ENCODE measurements around the gene AGAP1. TPM values are rescaled to one million over a fixed set of nuclear protein-coding genes. Genes with fewer than 3 reads are reported as not detected.

Gene AGAP1
- total and polyA plus RNA-seq, 7 donors: 10.8 to 42.7 (median 18.6) TPM

DNA sequence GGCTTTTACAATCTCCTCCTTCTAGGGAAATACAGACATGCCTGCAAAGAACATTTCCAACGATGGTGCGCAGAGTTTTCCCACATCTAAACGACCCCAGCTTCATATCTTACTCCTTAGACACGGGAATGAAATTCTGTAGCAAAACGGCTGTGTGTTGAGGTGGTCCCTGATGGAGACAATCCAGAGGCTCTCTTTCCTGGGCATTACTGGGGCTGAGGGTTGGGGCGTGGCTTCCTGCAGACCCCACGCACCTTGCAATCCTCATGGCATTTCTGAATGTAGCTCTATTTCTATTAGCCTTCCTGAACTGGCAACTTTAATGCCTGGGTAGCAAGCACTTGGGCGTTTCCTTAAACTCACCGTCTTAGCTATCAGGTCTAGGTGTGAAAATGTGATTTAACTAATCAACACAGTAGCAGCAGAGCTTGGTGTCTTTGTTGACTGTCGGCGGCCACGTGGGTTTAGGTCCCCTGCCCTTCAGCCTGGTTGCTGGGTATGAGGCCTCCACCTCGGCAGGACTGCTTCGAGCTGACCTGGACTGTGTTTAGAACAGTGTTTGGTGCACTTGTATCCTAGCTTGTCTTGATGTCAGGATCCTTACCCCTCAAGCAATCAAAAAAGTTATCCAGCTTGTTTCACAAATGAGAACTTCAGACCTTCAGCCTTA lies 431.5 kb downstream of the AGAP1 start:
- no peaks in the 10 kb centered on the region for H3K9me3 ChIP-seq
- intact Hi-C loops (cut with DNase I): no loop called here
- no peak for DNase-seq
- no peaks in the 10 kb centered on the region for H3K4me1 ChIP-seq
- H3K27ac ChIP-seq: no peak overlapping the region
- WGBS, 2 donors: 87 to 93% methylated on average over 14 of the region's 14 CpGs
- no peak overlapping the region for H3K4me3 ChIP-seq
- peaks cover 0 to 4% (median 0%) of the 10 kb centered on the region in 4 donors for H3K36me3 ChIP-seq
- no peak for TF ChIP-seq POLR2AphosphoS5 (IDR thresholded peaks at IDR 0.05)
- TF ChIP-seq POLR2A (IDR thresholded peaks at IDR 0.05): no peak
- TF ChIP-seq, protein P1, sequence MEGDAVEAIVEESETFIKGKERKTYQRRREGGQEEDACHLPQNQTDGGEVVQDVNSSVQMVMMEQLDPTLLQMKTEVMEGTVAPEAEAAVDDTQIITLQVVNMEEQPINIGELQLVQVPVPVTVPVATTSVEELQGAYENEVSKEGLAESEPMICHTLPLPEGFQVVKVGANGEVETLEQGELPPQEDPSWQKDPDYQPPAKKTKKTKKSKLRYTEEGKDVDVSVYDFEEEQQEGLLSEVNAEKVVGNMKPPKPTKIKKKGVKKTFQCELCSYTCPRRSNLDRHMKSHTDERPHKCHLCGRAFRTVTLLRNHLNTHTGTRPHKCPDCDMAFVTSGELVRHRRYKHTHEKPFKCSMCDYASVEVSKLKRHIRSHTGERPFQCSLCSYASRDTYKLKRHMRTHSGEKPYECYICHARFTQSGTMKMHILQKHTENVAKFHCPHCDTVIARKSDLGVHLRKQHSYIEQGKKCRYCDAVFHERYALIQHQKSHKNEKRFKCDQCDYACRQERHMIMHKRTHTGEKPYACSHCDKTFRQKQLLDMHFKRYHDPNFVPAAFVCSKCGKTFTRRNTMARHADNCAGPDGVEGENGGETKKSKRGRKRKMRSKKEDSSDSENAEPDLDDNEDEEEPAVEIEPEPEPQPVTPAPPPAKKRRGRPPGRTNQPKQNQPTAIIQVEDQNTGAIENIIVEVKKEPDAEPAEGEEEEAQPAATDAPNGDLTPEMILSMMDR (IDR thresholded peaks at IDR 0.05): no peak
- TF ChIP-seq EP300 (IDR thresholded peaks at IDR 0.05): no peak
- no peaks in the 10 kb centered on the region for H3K27me3 ChIP-seq

DNA sequence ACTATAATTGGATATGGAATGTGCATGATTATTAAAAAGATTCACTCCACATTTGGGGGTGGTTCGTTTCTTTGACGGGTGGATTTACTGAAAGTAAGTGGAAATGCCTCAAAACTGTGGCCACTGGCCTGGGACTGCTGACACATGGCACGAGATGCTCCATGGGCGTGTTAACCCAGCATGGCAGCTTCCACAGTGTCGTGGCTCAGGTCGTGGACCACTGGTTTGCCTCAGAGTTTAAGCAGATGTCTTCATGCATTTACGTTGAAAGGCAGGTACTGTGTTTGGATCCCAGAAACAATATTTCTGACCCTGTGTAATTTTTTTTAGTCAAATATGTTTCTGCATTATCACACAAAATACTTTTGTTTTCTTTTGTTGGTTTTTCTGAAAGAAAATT lies 432.4 kb downstream of the AGAP1 start:
- intact Hi-C loops (cut with DNase I): no loop called here
- H3K27me3 ChIP-seq: no peaks in the 10 kb centered on the region
- no peak overlapping the region for H3K27ac ChIP-seq
- no peak for TF ChIP-seq POLR2AphosphoS5 (IDR thresholded peaks at IDR 0.05)
- no peak for TF ChIP-seq EP300 (IDR thresholded peaks at IDR 0.05)
- no peak for TF ChIP-seq POLR2A (IDR thresholded peaks at IDR 0.05)
- TF ChIP-seq, protein P1 (IDR thresholded peaks at IDR 0.05): no peak
- 92 to 93% methylated on average over 7 of the region's 7 CpGs for WGBS, 2 donors
- peaks cover 0 to 9% (median 2%) of the 10 kb centered on the region in 4 donors for H3K36me3 ChIP-seq
- H3K4me1 ChIP-seq: no peaks in the 10 kb centered on the region
- no peaks in the 10 kb centered on the region for H3K9me3 ChIP-seq
- no peak for DNase-seq
- H3K4me3 ChIP-seq: no peak overlapping the region

DNA sequence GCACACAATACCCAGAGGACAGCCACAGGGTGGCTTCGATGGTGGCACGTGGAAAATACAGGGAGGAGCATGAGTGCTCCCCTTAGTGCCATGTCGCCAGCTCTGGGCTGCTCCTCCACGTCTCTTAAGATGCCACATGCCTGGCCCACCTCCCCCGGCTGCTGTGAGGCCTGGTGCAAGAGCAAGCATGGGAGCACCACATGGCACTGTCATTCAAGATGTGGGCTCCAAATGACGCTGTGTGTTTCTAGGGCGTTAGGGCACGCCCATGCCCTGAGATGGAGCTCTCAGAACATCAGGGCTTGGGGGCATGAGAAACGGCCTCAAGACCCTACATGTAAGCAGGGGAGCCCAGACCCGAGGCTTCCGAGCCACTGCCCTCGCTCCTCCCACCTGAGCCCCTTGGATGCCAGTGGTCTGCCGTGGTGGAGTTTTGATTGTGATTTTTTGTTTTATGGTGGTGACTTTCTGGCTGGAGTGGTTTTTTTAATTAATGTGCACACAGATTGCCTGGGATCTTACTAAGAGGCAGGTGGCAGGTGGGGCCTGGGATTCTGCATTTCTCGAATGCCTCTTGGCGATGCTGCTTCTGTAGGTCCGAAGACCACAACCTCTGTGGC lies 435.0 kb downstream of the AGAP1 start:
- no peaks in the 10 kb centered on the region for H3K4me1 ChIP-seq
- no peak for DNase-seq
- no peaks in the 10 kb centered on the region for H3K9me3 ChIP-seq
- intact Hi-C loops (cut with DNase I): no loop called here
- TF ChIP-seq POLR2A (IDR thresholded peaks at IDR 0.05) (no peak), POLR2AphosphoS5 (IDR thresholded peaks at IDR 0.05) (no peak), EP300 (IDR thresholded peaks at IDR 0.05) (no peak)
- TF ChIP-seq, protein P1 (IDR thresholded peaks at IDR 0.05): no peak
- H3K27ac ChIP-seq: no peak overlapping the region
- peaks cover 0 to 22% (median 6%) of the 10 kb centered on the region in 4 donors for H3K36me3 ChIP-seq
- no peak overlapping the region for H3K4me3 ChIP-seq
- WGBS, 2 donors: 95 to 96% methylated on average over 16 of the region's 16 CpGs
- H3K27me3 ChIP-seq: no peaks in the 10 kb centered on the region

DNA sequence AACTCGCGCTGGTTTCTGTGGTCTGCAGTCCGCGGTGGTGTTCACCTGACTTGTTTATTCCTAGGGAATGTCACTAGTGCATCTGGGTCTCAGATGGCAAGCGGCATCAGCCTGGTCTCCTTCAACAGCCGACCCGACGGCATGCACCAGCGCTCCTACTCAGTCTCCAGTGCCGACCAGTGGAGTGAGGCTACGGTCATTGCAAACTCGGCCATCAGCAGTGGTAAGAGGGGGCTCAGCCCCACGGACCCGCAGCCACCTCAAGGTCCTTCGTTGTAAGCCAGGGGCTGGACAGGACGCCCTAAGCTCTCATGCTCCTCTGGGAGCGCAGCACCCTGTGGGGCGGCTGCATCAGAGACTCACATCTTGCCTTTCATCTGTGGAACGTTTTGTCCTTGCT lies 436.9 kb downstream of the AGAP1 start:
- WGBS, 2 donors: 91 to 93% methylated on average over 19 of the region's 19 CpGs
- Histone ChIP-seq H3K4me1 (no peaks in the 10 kb centered on the region), H3K4me3 (no peak overlapping the region), H3K27me3 (no peaks in the 10 kb centered on the region), H3K9me3 (no peaks in the 10 kb centered on the region), H3K36me3 (peaks cover 0 to 22% (median 6%) of the 10 kb centered on the region in 4 donors), H3K27ac (no peak overlapping the region)
- TF ChIP-seq EP300 (IDR thresholded peaks at IDR 0.05): no peak
- no peak for TF ChIP-seq POLR2AphosphoS5 (IDR thresholded peaks at IDR 0.05)
- TF ChIP-seq POLR2A (IDR thresholded peaks at IDR 0.05): no peak
- TF ChIP-seq, protein P1 (IDR thresholded peaks at IDR 0.05): no peak
- intact Hi-C loops (cut with DNase I): no loop called here
- no peak for DNase-seq

Measured in sigmoid colon (tissue), 7 donors.